ENCODE measurements around the gene LHFPL6. TPM values are rescaled to one million over a fixed set of nuclear protein-coding genes. Genes with fewer than 3 reads are reported as not detected.
A peak's percentile ranks its signal among the peaks of the same experiment; 100 is the strongest.

Gene LHFPL6
- total and polyA plus RNA-seq, 10 of the 15 experiments (the other 5 are each of a cell fraction or from before 2014, with no cell fraction given) = 0.11 to 4.6 (median 0.41) TPM

DNA sequence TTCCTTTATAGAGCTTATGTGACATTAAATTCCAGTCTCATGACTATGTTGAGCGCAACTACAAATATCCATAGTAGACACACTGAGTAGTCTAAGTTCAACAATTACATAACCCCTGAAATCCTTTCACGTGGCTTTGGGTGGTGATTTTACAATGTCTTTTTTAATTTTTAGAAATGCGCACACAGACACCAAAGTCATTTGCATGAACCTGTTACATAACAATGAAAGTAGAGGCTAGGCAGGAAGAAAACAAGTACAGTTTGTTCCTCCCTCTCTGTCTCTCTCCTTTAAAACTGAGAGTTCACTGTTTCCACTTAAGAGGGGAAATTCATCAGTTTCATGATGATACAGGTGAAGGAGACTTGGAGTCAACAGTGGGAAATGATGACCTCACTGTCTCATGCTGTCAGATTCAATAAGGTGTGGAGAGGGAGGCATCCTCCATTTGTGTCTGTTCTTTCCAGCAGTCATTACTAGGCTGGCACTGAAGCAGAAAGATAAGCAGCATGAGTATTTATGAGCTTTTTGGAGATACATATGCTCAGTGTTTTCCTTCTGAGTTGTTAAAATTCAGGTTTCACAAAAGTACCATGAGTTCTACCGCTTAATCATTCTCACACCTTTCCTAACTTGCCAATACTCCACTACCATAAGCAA is 201.8 kb downstream of the LHFPL6 start:
- no peak overlapping the region for H3K4me2 ChIP-seq (ENCODE audit: control insufficient read depth, insufficient read depth)
- RAD21 ChIA-PET (ENCODE audit: unreplicated experiment) = interaction anchor here (0.8 kb wide), 1 partner anchor 143 kb away, joined by 3 read pairs; no protein-coding TSS in a partner anchor
- H3K36me3 ChIP-seq (ENCODE audit: control insufficient read depth in 2 of 2, insufficient read depth in 2 of 2, low read length in 1 of 2) = no peaks in the 10 kb centered on the region
- SMC1A ChIA-PET (ENCODE audit: uncharacterized antibody, unreplicated experiment) = interaction anchor here (0.6 to 1.0 kb wide), 3 partner anchors 11 to 127 kb away, joined by 3 read pairs; no protein-coding TSS in a partner anchor
- H3K4me3 ChIP-seq = no peak overlapping the region
- no peaks in the 10 kb centered on the region; a peak in 2 of 4 replicates for H3K27me3 ChIP-seq (replicated peaks in 1 of 2; ENCODE audit: control insufficient read depth in 2 of 2, insufficient read depth in 2 of 2, low read length in 1 of 2)
- H3K4me1 ChIP-seq (ENCODE audit: control insufficient read depth, insufficient read depth, low read length) = no peaks in the 10 kb centered on the region
- ATAC-seq = peak; percentile 20; the same call in 2 of the 3 replicates
- no peak for FAIRE-seq
- no peak for TF ChIP-seq HCFC1 (IDR thresholded peaks at IDR 0.05; ENCODE audit: low read length)
- TF ChIP-seq BHLHE40 (IDR thresholded peaks at IDR 0.05; ENCODE audit: borderline replicate concordance in 1 of 2, low read depth in 2 of 2, low read length in 1 of 2) = no peak
- TF ChIP-seq FOXM1 (IDR thresholded peaks at IDR 0.05; ENCODE audit: low read depth, low read length) = no peak
- TF ChIP-seq ATF7 (IDR thresholded peaks at IDR 0.05; ENCODE audit: low read depth) = peak; percentile 49; the same call in 1 of the 2 replicates
- TF ChIP-seq IKZF2 (IDR thresholded peaks at IDR 0.05) = 0 out of 4 replicates have a peak, but pooled peaks of 1 of the 2 experiments have one; percentile 15
- WGBS (ENCODE audit: insufficient coverage, insufficient replicate concordance, low lambda C conversion rate, missing lambda C conversion rate) = 61% methylated on average over 4 of the region's 4 CpGs
- POLR2A ChIA-PET = interaction anchor here (0.6 kb wide), 1 partner anchor 40 kb away, joined by 4 read pairs; no protein-coding TSS in a partner anchor
- in situ Hi-C loops (cut with MboI) = no loop called here
- no peaks in the 10 kb centered on the region for H3K9me3 ChIP-seq (replicated peaks; ENCODE audit: control insufficient read depth, insufficient read depth, low read length)
- CTCF ChIA-PET = no interaction called here
- H3K79me2 ChIP-seq (ENCODE audit: control insufficient read depth, insufficient read depth, low read length) = no peaks in the 10 kb centered on the region
- no peak overlapping the region for H3K27ac ChIP-seq (ENCODE audit: control insufficient read depth, insufficient read depth)
- no peaks in the 10 kb centered on the region for H4K20me1 ChIP-seq (ENCODE audit: control insufficient read depth, insufficient read depth)
- intact Hi-C loops (cut with micrococcal nuclease; ENCODE audit: unreplicated experiment) = loop anchor here (10.0 kb wide), 1 partner anchor 256 kb away; no protein-coding TSS in a partner anchor
- DNase-seq (ENCODE audit: low read depth, low spot score) = no peak
- no TSS peak for BruUV-seq (replicated peaks)
- H2AFZ ChIP-seq (ENCODE audit: control insufficient read depth, low read depth, low read length) = no peak overlapping the region
- no peak overlapping the region for H3K9ac ChIP-seq (ENCODE audit: control insufficient read depth, insufficient read depth, low read length)

DNA sequence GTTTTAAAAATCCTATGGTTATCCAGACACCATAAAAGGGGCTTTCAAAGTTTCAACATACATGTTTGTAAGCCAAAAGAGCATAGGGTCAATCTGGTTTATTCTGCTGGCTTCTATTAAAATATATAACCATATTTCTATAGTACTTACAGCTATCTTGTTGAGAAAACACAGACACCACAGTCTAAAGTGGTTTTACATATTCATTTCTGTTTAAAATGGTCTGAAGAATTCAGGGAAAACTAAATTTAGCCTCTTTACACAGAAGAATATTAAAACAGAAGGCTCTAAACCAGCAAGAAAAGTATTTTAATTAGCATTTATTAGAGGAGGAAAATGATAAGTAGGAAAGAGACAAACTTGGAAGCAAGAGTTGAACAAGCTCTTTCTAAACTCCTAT is 203.9 kb downstream of the LHFPL6 start:
- ChIA-PET RAD21 (ENCODE audit: unreplicated experiment) (no interaction called here), SMC1A (ENCODE audit: uncharacterized antibody, unreplicated experiment) (interaction anchor here (0.6 to 1.2 kb wide), 2 partner anchors 13 to 19 kb away, joined by 3 read pairs; no protein-coding TSS in a partner anchor), POLR2A (no interaction called here), CTCF (no interaction called here)
- TF ChIP-seq ZNF24 (IDR thresholded peaks at IDR 0.05) = no peak
- TF ChIP-seq, protein P1, sequence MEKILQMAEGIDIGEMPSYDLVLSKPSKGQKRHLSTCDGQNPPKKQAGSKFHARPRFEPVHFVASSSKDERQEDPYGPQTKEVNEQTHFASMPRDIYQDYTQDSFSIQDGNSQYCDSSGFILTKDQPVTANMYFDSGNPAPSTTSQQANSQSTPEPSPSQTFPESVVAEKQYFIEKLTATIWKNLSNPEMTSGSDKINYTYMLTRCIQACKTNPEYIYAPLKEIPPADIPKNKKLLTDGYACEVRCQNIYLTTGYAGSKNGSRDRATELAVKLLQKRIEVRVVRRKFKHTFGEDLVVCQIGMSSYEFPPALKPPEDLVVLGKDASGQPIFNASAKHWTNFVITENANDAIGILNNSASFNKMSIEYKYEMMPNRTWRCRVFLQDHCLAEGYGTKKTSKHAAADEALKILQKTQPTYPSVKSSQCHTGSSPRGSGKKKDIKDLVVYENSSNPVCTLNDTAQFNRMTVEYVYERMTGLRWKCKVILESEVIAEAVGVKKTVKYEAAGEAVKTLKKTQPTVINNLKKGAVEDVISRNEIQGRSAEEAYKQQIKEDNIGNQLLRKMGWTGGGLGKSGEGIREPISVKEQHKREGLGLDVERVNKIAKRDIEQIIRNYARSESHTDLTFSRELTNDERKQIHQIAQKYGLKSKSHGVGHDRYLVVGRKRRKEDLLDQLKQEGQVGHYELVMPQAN (conservative IDR thresholded peaks at IDR 0.05) = no peak
- TF ChIP-seq BCL11A (IDR thresholded peaks at IDR 0.05; ENCODE audit: low read depth, low read length) = no peak
- TF ChIP-seq ZBED1 (IDR thresholded peaks at IDR 0.05; ENCODE audit: borderline replicate concordance) = no peak
- TF ChIP-seq SMAD5 (IDR thresholded peaks at IDR 0.05; ENCODE audit: low read depth) = no peak
- no peaks in the 10 kb centered on the region for H3K36me3 ChIP-seq (ENCODE audit: control insufficient read depth in 2 of 2, insufficient read depth in 2 of 2, low read length in 1 of 2)
- H3K4me1 ChIP-seq (ENCODE audit: control insufficient read depth, insufficient read depth, low read length) = no peaks in the 10 kb centered on the region
- no peak for ATAC-seq
- H3K9me3 ChIP-seq (replicated peaks; ENCODE audit: control insufficient read depth, insufficient read depth, low read length) = no peaks in the 10 kb centered on the region
- in situ Hi-C loops (cut with MboI) (no loop called here), intact Hi-C loops (cut with micrococcal nuclease; ENCODE audit: unreplicated experiment) (no loop called here)
- DNase-seq (ENCODE audit: low read depth, low spot score) = no peak
- BruUV-seq (replicated peaks) = no TSS peak
- no peak overlapping the region for H3K4me3 ChIP-seq
- H3K4me2 ChIP-seq (ENCODE audit: control insufficient read depth, insufficient read depth) = no peak overlapping the region
- H3K27ac ChIP-seq (ENCODE audit: control insufficient read depth, insufficient read depth) = no peak overlapping the region
- no peak overlapping the region for H2AFZ ChIP-seq (ENCODE audit: control insufficient read depth, low read depth, low read length)
- FAIRE-seq = no peak
- no peak overlapping the region for H3K9ac ChIP-seq (ENCODE audit: control insufficient read depth, insufficient read depth, low read length)
- H3K79me2 ChIP-seq (ENCODE audit: control insufficient read depth, insufficient read depth, low read length) = no peaks in the 10 kb centered on the region
- H4K20me1 ChIP-seq (ENCODE audit: control insufficient read depth, insufficient read depth) = no peaks in the 10 kb centered on the region
- H3K27me3 ChIP-seq (replicated peaks in 1 of 2; ENCODE audit: control insufficient read depth in 2 of 2, insufficient read depth in 2 of 2, low read length in 1 of 2) = no peaks in the 10 kb centered on the region; a peak in 2 of 4 replicates
